Left kidney (tissue), 2 donors: ENCODE results near the gene NEURL1. TPM values are rescaled to one million over a fixed set of nuclear protein-coding genes. Genes with fewer than 3 reads are reported as not detected.
"Not testable (repeated sequence)": the region's sequence is repeated elsewhere in the genome, so short reads cannot be mapped to it uniquely, and the experiment has no call there.

ENCODE experiments used
- DNase-seq: peaks from one replicate; pipeline ENCODE4 v3.0.0-alpha.2; 2013
- polyA plus RNA-seq: library from polyadenylated mRNA; unstranded; fragments of 120-200 nt; gene quantifications from one replicate; pipeline ENCODE4 v1.2.1, GENCODE V29; 2013; ENCODE audit not compliant: insufficient read length

NEURL1 gene
- polyA plus RNA-seq, 1 donor: 1.6 TPM

- DNase-seq: no peak
Measured at GRCh38 chr10:103493916-103494877, 692 bp downstream of the NEURL1 start.

- DNase-seq: no peak
Measured at GRCh38 chr10:103495321-103495720, 1.8 kb downstream of the NEURL1 start.

GRCh38 chr10:103497161-103497915 is 3.8 kb downstream of the NEURL1 start:
- no peak for DNase-seq

GRCh38 chr10:103498936-103499638 is 5.6 kb downstream of the NEURL1 start:
- DNase-seq: no peak

- no peak for DNase-seq
Measured at GRCh38 chr10:103499881-103500280, 6.4 kb downstream of the NEURL1 start.

GRCh38 chr10:103500481-103500880 is 7.0 kb downstream of the NEURL1 start:
- DNase-seq: no peak

- no peak for DNase-seq
Measured at GRCh38 chr10:103501186-103501585, 7.7 kb downstream of the NEURL1 start.

GRCh38 chr10:103502849-103503660 is 9.6 kb downstream of the NEURL1 start:
- no peak for DNase-seq

GRCh38 chr10:103503777-103504176 is 10.3 kb downstream of the NEURL1 start:
- DNase-seq: not testable (repeated sequence)

- DNase-seq: peak; percentile 78
Measured at GRCh38 chr10:103504181-103504783, 10.8 kb downstream of the NEURL1 start.

- DNase-seq: no peak
Measured at GRCh38 chr10:103506061-103506460, 12.6 kb downstream of the NEURL1 start.

- DNase-seq: no peak
Measured at GRCh38 chr10:103507235-103508191, 14.0 kb downstream of the NEURL1 start.

GRCh38 chr10:103510046-103510685 is 16.7 kb downstream of the NEURL1 start:
- no peak for DNase-seq

GRCh38 chr10:103510791-103511752 is 17.6 kb downstream of the NEURL1 start:
- DNase-seq: no peak

GRCh38 chr10:103512166-103512565 is 18.7 kb downstream of the NEURL1 start:
- DNase-seq: no peak

GRCh38 chr10:103512591-103513379 is 19.3 kb downstream of the NEURL1 start:
- DNase-seq: no peak

GRCh38 chr10:103513380-103514060 is 20.0 kb downstream of the NEURL1 start:
- no peak for DNase-seq
